Measurements from ENCODE around the gene SMIM38.
"Not testable (repeated sequence)": the region's sequence is repeated elsewhere in the genome, so short reads cannot be mapped to it uniquely, and the experiment has no call there.

SMIM38 gene

GRCh38 chr11:69121021-69121420 is 34.7 kb upstream of the SMIM38 start:
- in situ Hi-C loops (cut with MboI; ENCODE audit: low sequenced_read_pairs), result loop anchor here (25.0 kb wide), 1 partner anchor 766 kb away; no protein-coding TSS in a partner anchor

GRCh38 chr11:69121621-69122325 is 34.0 kb upstream of the SMIM38 start:
- in situ Hi-C loops (cut with MboI; ENCODE audit: low sequenced_read_pairs), result loop anchor here (25.0 kb wide), 1 partner anchor 766 kb away; no protein-coding TSS in a partner anchor

- in situ Hi-C loops (cut with MboI; ENCODE audit: low sequenced_read_pairs), result loop anchor here (25.0 kb wide), 1 partner anchor 765 kb away; no protein-coding TSS in a partner anchor
These were observed 33.5 kb upstream of the SMIM38 start for GRCh38 chr11:69122326-69122629.

- in situ Hi-C loops (cut with MboI; ENCODE audit: low sequenced_read_pairs), result loop anchor here (25.0 kb wide), 1 partner anchor 764 kb away; no protein-coding TSS in a partner anchor
These were observed 32.9 kb upstream of the SMIM38 start for GRCh38 chr11:69122630-69123431.

GRCh38 chr11:69123593-69124545 is 31.9 kb upstream of the SMIM38 start:
- in situ Hi-C loops (cut with MboI; ENCODE audit: low sequenced_read_pairs), result loop anchor here (25.0 kb wide), 1 partner anchor 763 kb away; no protein-coding TSS in a partner anchor

GRCh38 chr11:69125861-69126260 is 29.9 kb upstream of the SMIM38 start:
- in situ Hi-C loops (cut with MboI; ENCODE audit: low sequenced_read_pairs), result no loop called here

- in situ Hi-C loops (cut with MboI; ENCODE audit: low sequenced_read_pairs), result no loop called here
These were observed 29.4 kb upstream of the SMIM38 start for GRCh38 chr11:69126286-69126685.

GRCh38 chr11:69127081-69127850 is 28.5 kb upstream of the SMIM38 start:
- in situ Hi-C loops (cut with MboI; ENCODE audit: low sequenced_read_pairs), result no loop called here

- in situ Hi-C loops (cut with MboI; ENCODE audit: low sequenced_read_pairs), result no loop called here
These were observed 27.9 kb upstream of the SMIM38 start for GRCh38 chr11:69127884-69128283.

- in situ Hi-C loops (cut with MboI; ENCODE audit: low sequenced_read_pairs), result no loop called here
These were observed 26.7 kb upstream of the SMIM38 start for GRCh38 chr11:69129053-69129452.

GRCh38 chr11:69129647-69130046 is 26.1 kb upstream of the SMIM38 start:
- in situ Hi-C loops (cut with MboI; ENCODE audit: low sequenced_read_pairs), result no loop called here

GRCh38 chr11:69130654-69131053 is 25.1 kb upstream of the SMIM38 start:
- in situ Hi-C loops (cut with MboI; ENCODE audit: low sequenced_read_pairs), result no loop called here

GRCh38 chr11:69131121-69131566 is 24.6 kb upstream of the SMIM38 start:
- in situ Hi-C loops (cut with MboI; ENCODE audit: low sequenced_read_pairs), result no loop called here

GRCh38 chr11:69131644-69132300 is 24.0 kb upstream of the SMIM38 start:
- in situ Hi-C loops (cut with MboI; ENCODE audit: low sequenced_read_pairs), result no loop called here

GRCh38 chr11:69132301-69132670 is 23.4 kb upstream of the SMIM38 start:
- in situ Hi-C loops (cut with MboI; ENCODE audit: low sequenced_read_pairs), result no loop called here

GRCh38 chr11:69133251-69133650 is 22.5 kb upstream of the SMIM38 start:
- in situ Hi-C loops (cut with MboI; ENCODE audit: low sequenced_read_pairs), result no loop called here

GRCh38 chr11:69134182-69134581 is 21.6 kb upstream of the SMIM38 start:
- in situ Hi-C loops (cut with MboI; ENCODE audit: low sequenced_read_pairs), result not testable (repeated sequence)

GRCh38 chr11:69134957-69135356 is 20.8 kb upstream of the SMIM38 start:
- in situ Hi-C loops (cut with MboI; ENCODE audit: low sequenced_read_pairs), result no loop called here
